ENCODE measurements around the gene TRANK1.
"Not testable (repeated sequence)": the region's sequence is repeated elsewhere in the genome, so short reads cannot be mapped to it uniquely, and the experiment has no call there.

Gene TRANK1

DNA sequence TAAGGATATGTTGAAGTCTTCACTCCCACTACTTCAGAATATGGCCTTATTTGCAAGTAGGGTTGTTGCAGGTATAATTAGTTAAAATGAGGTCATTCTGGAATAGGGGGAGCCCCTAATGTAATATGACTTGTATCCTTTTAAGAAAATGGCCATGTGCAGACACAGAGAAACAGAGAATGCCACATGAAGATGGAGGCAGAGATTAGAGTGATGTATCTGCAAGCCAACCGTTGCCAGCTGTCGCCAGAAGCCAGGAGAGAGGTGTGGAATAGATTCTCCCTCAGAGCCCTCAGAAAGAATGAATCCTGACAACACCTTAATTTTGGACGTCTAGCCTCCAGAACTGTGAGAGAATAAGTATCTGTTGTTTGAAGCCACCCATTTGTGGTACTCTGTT, 11.3 kb upstream of the TRANK1 start:
- DNase-seq: no peak

DNA sequence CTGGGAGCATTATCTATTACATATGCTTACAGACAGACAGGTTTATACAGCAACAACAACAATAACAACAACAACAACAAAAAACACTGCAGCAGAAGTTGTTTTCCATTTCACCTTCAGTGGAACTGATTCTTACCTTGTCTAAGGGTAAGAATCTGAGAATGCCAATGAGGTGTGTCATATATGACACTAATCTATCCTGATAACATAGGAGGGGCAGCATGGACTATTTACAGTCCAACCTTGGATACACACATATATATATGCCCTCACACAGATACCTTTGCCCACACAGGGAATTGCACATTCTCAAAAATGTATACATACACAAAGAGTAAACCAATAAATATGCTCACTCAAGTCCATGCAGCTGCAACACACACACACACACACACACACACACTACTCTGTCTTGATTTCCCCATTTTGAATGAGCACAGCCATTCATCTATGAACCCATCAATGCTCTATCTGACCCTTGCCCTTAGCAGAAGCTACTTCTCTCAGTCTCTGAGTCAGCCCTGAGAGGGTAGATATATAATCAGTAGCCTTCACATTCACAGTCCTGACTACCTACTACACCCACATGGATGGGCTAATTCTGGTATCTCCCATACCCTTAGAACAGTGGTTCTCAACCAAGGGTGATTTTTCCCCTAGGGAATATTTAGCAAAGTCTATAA, 9.7 kb upstream of the TRANK1 start:
- no peak for DNase-seq

DNA sequence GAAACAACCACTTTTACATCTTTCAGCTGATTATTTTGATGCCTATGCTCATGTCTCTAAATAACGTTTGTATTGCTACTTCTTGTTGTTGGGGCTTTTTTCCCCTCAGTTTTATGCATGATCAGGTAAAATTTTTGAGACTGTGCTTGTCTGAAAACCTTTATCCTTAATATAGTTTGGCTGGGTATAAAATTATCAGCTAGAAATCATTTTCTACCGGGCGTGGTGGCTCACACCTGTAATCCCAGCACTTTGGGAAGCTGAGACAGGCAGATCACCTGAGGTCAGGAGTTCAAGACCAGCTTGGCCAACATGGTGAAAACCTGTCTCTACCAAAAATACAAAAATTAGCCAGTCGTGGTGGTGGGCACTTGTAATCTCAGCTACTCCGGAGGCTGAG, 3.0 kb upstream of the TRANK1 start:
- not testable (repeated sequence) for DNase-seq

DNA sequence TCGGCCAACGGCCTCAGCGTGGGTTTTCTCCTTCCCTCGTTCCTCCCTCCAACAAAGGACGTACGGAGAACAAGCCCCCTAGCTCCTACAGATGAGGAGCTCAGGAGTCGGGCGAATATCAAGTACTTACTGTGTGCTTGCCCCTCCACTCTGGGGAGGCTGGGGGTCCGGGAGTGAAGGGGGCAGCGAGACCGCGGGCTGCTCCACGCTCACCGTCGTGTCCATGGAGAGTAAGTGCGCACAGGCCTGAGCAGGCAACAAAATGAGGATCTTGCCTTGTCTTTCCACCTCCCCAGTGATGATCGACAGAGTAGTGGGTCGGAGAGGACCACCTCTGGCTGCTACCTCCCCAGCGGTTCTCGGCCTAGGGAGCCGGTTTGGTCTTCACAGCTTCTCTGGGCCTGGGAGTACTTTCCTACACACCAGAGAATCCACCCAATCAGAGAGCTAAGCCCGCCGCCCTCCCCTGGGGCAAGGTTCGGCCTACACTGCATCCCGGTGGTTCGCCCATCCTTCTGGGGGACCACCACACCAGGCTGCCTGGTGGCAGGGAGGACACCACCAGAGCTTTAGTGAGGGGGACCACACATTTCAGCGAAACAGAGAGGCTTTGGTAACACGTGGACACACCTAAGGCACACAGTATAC, 603 bp upstream of the TRANK1 start:
- DNase-seq: no peak

DNA sequence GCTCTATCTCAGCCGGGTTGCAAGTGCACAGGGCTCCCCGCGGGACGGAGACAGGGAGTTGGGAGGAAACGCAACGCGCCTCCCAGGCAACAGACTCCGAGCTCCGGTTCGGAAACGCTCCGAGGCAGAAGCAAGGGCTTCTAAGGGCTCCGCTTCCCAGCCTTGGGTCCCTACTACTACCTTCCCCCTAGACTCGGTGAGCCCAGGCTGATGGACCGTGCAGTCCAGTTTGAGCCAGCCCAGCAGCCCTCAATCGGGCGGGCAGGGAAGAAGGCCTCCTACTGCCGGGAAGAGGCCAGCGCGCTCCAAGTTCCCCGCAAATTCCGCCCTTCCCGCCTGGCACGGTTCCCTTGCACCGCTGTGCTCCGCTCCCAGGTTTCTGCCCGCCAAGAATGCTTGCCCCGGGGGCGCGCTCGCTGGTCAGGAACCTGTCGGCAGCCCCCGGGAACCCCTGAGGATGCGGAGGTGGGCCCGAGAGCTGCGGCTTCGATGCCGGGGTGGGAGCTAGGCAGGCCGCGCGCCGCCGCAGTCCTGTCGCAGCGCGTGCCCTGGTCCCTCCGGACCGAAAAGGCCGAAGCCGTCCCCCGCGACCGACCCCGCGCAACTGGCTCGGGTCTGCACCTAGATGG, 728 bp downstream of the TRANK1 start:
- DNase-seq: peak; percentile 26

DNA sequence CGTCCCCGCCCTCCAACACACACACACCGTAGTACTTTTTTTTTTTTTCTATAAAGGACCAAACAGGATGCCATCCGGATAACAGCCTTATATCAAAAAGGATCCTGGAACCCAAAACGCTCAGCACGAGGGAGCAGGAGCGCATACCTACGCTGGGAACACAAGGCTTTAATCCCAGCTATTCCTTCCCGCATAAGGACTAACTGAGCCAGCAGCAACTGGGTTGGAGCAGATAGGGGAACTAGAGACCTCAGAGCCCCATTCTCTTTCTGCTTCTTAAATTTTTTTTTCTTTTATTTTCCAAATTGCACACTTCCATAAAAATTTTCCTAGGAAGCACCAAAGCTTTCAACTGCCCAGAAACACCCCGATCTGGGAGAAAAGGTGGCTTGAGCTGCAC, 1.3 kb downstream of the TRANK1 start:
- DNase-seq: no peak

DNA sequence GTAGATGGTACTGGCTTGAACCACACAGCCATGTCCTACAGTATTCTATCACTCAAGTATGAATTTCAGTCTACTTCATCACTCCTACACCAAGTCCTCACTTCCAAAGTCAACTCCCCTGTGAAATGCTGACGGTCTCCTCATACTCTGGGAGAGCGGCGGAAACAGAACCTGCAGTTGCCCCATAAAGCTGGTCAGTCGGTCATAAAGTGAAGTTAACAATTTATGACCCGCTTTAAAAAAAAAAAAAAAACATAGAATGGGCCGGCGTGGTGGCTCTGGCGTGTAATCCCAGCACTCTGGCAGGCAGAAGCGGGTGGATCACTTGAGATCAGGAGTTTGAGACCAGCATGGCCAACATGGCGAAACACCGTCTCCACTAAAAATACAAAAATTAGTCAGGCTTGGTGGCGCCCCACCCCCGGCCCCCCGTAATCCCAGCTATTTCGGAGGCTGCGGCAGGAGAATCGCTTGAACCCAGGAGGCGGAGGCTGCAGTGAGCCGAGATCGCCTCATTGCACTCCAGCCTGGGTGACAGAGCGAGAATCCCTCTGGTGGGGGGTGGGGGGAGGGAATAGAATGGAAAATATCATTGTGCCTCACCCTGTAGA, 2.1 kb downstream of the TRANK1 start:
- no peak for DNase-seq

DNA sequence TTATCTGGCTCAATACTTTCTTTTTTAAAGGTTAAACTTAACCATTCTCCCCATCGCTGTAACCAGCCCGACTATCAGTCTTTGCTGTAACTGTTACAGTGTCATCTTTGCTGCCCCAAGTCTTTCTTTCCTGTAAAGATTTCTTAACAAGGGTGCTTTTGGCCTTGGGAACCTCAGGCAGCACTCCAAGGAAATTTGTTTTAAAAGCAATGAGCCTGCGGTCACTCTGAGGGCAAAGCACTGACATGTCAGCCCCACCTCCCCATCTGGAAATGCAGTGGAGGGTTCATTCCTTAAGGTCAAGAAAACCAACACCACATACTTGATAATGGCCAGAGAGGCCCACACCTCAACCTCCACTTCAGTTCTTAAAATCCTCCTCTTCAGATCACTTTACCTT, 3.2 kb downstream of the TRANK1 start:
- DNase-seq: no peak

DNA sequence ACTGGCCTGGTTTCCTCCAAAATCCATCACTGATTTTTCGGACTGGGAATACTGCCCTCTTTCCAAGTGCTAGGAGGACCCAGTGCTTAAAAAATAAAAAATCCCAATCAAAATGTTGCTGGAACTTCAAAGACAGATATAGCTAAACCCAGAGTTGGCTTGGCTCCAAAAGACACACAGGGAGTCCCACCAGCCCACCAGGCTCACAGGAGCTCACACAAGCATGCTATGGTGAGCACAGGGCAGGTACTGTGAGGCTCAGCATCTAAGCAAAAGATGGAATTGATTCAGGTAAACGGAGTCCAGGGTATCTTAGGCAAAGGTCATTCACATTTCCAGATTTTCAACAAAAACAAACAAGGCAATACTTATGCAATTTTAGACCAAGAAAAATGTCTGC, 3.7 kb downstream of the TRANK1 start:
- DNase-seq: no peak

DNA sequence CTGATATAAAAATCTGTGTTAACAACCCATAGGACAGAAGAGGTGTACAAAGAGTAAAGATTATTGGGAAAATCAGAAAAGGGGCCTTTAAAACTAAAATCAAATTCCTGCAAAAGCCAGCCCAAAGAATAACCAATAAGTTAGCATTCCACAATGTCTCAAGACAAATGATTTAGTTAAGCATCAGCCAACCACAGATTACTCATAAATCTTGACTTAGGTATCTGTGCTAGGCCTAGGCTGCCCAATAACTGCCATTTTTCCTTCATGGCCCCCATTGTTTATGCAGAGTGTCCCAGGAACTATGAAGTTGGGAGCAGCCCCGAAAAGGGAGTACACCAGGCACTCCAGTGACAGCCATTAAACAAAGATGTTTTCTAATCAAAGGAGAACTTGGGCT, 7.4 kb downstream of the TRANK1 start:
- DNase-seq: no peak

DNA sequence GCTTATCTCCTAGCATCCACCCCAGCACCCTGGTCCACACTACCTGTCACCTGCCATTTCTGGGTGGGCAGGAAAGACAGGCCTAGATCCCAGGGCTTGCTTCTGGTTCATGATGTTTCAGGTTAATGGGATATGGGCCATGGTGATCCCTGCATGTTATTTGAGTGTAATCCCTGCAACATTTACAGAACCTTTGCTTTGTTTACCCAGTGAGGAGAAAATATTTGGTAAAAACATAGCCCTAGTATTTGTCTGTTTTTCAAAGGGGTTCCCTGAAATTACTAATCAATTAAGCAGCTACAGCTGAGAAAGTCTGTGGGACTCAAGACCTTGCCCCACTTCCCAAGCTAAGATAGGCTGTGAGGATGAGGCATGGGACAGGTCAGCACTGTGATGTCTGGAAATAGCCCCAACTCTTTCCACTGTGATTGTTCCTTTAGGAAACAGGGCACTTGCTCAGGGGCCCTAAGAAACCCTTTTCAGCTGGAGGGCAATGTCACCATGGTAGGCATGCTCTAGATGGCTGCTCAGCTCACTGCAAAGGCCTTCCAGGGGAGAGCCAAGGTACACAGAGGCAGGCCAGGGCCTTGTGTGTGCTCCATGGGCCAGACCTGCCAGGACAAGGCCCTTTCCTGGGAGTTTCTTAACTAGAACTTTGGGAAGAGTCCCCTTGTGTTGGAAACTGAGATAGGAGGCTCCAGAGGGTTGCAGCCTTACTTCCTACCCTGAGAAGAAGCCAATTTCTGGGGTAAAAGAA, 11.1 kb downstream of the TRANK1 start:
- no peak for DNase-seq

DNA sequence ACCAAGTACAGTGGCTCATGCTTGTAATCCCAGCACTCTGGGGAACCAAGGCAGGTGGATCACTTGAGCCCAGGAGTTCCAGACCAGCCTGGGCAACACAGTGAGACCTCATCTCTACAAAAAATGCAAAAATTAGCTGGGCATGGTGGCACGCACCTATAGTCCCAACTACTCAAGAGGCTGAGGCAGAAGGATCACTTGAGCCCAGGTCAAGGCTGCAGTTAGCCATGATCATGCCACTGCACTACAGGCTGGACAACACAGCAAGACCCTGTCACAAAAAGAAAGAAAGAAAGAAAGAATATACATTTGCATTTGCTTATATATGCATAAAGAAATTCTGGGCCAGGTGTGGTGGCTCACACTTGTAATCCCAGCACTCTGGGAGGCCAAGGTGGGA, 13.4 kb downstream of the TRANK1 start:
- DNase-seq: not testable (repeated sequence)

DNA sequence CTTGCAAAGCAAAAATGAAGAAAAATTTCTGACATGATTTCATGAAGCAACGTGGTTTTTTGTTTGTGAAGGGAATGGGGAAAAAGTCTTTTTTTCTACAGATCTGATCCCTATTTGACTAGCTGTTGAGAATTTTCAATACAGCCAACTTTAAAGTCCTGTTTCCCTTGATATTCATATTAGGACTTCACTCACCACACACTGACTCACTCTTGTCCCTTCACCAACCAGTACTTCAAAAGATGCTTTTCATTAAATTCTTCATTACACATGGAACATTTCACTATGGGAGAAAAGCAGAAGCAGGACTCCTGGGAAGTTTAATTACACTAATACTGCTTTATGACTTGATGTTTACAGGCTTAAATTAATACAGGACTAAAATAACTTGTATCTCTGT, 16.6 kb downstream of the TRANK1 start:
- DNase-seq: no peak

DNA sequence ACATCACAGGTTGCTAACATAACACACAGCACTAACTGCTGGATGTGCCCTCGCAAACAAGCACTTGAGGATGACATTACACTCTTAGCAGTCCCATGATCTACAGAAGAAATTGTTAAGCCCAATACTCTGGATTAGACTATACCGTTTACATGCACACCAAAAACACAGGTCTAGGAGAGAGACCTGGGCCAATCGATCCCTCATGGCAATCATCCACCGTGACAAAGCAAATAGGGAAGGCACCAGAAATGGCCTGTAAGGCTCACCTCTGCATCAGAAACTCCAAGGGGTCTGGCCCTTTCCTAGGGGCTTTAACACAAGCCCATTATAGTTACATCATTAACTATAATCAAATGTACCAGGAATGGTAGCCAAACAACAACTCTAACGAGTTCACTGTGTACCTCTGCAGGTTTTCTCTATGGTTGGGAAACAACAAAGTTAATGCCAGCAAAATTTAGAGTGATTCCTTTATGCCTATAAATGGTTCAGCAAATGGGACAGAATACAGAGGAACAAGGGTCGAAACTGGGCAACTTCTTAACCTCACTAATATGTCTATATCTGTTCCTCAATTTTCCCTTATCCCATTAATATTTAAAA, 18.5 kb downstream of the TRANK1 start:
- no peak for DNase-seq

DNA sequence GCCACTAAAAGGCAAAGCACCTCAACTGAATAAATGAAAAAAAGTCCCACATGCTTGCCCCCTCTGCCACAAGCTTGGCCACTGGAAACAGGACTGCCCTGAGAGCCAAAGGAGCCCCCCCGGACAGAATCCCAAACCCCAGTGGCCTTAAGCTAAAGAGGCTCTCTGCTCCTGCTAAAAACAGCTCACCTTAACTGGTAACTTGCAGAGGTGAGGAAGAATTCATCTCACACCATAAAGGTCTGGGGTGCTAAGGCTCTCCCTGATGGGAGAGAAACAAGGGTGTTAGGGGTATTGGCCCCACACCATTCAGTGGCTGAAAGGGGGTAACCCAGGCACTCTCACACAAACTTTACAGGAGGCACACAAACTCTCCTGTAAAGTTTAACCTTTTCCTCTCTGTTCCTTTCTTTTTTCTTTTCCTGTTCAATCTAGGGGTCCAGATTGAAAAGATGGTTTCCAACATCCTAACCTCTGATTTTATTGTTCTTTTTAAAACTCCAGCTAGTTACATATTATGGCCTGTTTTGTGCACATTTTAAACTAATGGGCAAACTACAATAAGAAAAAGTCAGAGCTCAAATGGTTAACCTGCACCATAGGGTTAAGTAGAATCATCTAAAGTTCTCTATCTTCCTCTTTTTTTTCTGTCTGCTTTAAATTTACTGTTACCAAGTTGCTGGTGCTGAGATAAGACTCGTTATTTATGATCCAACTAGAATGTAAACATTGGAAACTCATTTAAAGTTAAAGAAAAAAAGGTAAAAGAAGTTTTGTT, 19.9 kb downstream of the TRANK1 start:
- no peak for DNase-seq

DNA sequence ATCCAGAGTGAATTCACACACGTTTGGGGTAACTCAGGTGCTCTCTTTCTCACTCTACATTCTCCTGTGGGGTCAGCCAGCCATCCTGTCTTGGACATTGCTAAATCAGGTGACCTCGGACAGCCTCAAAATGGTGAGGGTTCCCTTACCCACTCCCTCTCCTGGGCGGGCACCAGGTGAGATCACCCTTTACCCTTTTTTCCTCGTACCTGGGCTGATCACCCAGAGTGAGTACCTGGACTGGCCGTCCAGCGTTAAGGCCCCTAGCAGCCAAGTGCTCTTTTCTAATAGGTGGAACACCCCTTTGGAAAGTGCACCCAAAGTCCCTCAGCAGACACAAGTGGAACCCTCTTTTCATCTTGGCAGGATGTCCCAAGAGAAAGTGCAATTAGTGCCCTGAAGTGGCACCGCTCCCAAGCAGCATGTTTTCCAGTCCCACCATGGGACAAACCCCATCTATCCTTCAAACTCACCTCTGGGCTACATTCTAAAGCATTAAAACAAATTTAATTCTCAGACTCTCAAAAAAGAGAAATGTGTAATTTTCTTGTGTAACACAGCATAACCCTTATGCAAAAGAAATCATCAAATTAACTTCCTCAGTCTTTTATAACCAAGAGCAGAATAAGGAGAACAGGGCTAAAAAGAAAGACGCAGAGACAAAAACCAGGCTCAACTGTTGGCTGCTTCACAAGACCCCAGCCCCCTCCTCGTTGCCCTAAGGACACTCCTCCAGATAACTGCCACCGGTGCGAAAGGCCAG, 20.7 kb downstream of the TRANK1 start:
- DNase-seq: no peak

DNA sequence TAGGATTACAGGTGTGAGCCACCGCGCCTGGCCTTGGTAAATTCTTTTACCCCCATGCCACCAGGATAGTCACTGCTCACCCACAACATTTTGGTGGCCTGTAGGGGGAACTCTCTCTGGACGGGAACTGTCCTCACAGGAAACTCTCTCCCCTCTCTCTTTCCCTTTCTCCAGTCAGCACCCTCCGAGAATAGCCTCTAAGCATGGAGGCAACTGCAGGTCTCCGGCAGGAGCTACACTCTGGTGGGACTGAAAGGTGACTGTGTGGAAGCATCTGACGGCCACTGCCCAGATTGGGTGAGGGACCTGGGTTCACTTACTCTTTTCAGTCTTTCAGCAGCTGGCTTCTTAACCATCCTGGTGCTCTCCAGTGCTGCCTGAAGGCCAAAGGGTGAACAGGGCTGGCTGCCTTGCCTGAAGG, 21.3 kb downstream of the TRANK1 start:
- no peak for DNase-seq

DNA sequence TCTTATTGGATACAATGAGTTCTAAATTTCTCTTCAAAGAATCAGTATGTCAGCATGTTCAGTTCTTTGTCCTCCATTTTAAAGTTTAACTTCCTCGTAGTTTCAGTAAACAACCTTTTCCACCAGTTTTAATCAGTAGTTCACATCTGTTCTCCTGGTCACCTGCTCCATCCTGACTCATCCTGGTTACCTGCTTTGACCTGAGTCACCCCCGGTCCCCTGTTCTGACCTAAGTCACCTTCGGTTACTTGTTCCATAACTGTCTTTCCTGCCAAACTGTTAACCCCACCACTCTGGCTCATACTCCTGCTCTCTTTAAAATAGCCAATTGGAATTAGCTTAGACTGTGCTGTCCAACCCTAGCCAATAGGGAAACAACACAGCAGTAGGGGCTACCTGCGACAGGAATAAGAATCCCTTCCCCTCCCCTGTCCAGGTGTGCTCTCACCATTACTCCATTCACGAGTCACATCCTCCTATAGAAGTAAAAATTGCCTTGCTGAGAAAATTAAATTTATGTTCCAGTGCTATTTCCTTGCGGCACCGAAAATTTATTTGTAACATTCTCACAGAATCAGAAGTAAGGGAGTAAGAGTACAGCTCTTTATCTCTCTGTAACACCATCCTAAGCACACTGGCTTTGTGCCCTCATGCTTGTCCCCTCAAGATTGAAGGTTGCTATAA, 23.8 kb downstream of the TRANK1 start:
- DNase-seq: no peak

DNA sequence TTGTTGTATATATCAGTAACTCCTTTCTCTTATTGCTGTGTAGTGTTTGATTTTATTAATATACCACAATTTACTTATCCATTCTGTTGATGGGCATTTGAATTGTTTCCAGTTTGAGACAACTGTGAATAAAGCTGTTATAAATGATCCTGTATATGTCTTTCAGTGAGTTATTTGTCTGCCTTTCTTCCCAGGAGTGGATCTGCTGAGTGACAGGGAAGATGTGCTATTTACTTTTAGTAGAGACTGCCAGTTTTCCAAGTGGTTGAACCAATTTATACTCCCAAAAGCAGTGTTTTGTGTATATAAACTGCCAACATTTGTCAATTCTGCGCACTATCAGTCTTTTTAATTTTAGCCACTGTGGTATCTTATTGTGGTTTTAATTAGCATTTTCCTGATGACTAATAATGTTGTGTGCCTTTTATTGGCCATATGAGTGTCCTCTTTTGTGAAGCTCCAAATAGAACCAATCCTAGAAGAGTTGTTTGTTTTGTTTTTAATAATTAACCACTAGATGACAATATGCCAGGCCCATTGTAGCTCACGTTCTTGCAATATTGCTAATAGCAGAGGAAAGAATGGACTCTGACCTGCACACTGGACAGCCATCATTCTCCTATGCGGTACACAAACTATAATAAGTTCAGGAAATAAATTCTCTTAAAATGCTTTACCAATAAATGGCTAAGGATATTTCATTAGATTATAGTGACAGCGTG, 25.3 kb downstream of the TRANK1 start:
- no peak for DNase-seq

DNA sequence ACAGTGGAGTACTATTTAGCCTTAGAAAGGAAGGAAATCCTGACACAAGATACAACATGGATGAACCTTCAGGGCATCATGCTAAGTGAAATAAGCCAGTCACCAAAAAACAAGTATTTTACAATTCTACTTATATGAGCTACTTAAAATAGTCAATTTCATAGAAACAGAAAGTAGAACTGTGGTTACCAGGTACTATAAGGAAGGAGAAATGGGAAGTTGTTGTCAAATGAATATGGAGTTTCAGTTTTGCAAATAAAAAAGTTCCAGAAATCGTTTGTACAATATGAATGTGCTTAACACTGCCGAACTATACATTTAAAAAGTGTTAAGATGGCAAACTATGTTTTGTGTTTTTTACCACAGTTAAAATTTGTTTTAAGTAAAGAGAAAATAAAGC, 26.8 kb downstream of the TRANK1 start:
- DNase-seq: no peak

Measured in CD4-positive, alpha-beta T cell treated with Interleukin-12 subunit alpha and Interleukin-12 subunit beta, for 1 hour (primary cell).